Activated naive CD4-positive, alpha-beta T cell treated with anti-CD3 and anti-CD28 coated beads, Interleukin-2, amount 10 ng/mL, durations not matched to agents 7 days and 5 days (primary cell): ENCODE measurements around the gene NUP153.
"Not testable (repeated sequence)": the region's sequence is repeated elsewhere in the genome, so short reads cannot be mapped to it uniquely, and the experiment has no call there.

Experiments used
- CTCF ChIA-PET: fragments of 350-600 bp; sonication (Branson Sonifier 250); formaldehyde crosslinking; loops from one replicate; lab custom pipeline; 2021; ENCODE audit warnings: antibody characterized with exemption; lab: Charles Lee
- DNase-seq: peaks from one replicate; pipeline ENCODE4 v3.0.0-alpha.2; 2020
- H3K27ac Mint-ChIP-seq: one replicate; pipeline ENCODE4 v1.8.0; 2021; ENCODE audit warnings: mild to moderate bottlenecking, moderate library complexity, mixed read lengths
- H3K27me3 Mint-ChIP-seq: one replicate; pipeline ENCODE4 v1.8.0; 2021; ENCODE audit warnings: mild to moderate bottlenecking, mixed read lengths
- H3K36me3 Mint-ChIP-seq: one replicate; pipeline ENCODE4 v1.8.0; 2021; ENCODE audit warnings: mixed read lengths
- H3K4me1 Mint-ChIP-seq: one replicate; pipeline ENCODE4 v1.8.0; 2021; ENCODE audit warnings: mixed read lengths
- H3K4me3 Mint-ChIP-seq: one replicate; pipeline ENCODE4 v1.8.0; 2021; ENCODE audit warnings: mild to moderate bottlenecking, moderate library complexity, mixed read lengths
- H3K9me3 Mint-ChIP-seq: one replicate; pipeline ENCODE4 v1.8.0; 2021; ENCODE audit warnings: mixed read lengths

NUP153 gene

GRCh38 chr6:17724341-17724740 is 17.6 kb upstream of the NUP153 start:
- no peaks in the 10 kb centered on the region for H3K36me3 Mint-ChIP-seq
- H3K9me3 Mint-ChIP-seq, result peaks cover 3% of the 10 kb centered on the region
- DNase-seq, result no peak
- no peaks in the 10 kb centered on the region for H3K4me1 Mint-ChIP-seq
- H3K4me3 Mint-ChIP-seq, result no peak overlapping the region
- CTCF ChIA-PET, result no interaction called here
- no peak overlapping the region for H3K27ac Mint-ChIP-seq
- peaks cover 11% of the 10 kb centered on the region for H3K27me3 Mint-ChIP-seq

DNA sequence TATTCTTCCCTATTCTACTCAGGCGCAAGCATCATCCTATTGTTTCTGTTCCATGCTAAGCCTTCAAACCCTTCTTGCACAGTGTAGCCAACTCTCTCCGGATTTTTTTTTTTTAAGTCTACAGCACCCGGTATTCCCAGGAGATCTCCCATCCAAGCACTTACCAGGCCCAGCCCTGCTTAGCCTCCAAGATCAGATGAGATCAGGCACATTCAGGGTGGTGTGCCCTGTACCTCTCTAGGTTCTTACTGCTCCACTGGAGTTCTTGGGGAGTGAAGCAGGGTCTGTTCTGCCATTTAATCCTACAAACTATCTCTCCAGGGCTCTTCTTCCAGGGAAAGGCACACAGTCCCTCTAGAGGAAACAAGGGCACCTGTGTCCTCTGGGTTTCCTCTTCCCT is 14.9 kb upstream of the NUP153 start:
- Mint-ChIP-seq H3K9me3 (no peaks in the 10 kb centered on the region), H3K4me3 (no peak overlapping the region), H3K36me3 (no peaks in the 10 kb centered on the region), H3K27me3 (peaks cover 14% of the 10 kb centered on the region), H3K4me1 (no peaks in the 10 kb centered on the region), H3K27ac (no peak overlapping the region)
- CTCF ChIA-PET, result no interaction called here
- no peak for DNase-seq

DNA sequence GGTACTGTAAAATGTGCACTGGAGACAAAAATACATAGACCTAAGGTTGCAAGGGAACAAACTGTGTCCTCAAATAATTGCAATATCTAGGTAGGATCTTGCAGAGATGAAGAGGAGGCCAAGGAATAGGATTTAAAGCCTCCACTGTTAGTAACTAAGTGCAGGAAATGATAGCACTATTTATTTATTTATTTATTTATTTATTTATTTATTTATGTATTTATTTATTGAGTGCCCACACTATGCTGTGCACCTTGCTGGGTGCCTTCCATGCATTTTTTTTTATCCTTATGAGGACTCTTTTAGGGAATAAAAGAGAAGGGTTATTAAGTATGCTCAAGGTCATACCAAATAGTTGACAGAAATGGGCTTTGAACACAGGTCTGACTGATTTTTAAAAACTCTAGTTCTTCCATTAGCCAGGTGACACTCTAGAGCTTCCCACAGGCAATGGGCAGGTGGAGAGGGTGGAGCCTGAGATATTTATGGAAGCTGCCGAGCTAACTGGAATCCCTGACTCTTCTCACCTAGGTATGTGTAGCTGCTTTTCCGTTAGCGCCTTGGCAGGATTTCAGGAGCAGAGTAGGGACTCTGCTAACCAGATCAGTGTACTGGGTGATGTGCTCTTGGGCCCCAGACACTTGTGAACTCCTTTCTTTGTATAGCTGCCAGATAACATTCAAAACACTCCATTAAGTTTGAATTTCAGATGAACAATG is 12.8 kb upstream of the NUP153 start:
- H3K27ac Mint-ChIP-seq, result no peak overlapping the region
- DNase-seq, result no peak
- peaks cover 20% of the 10 kb centered on the region for H3K27me3 Mint-ChIP-seq
- no peaks in the 10 kb centered on the region for H3K36me3 Mint-ChIP-seq
- CTCF ChIA-PET, result no interaction called here
- no peaks in the 10 kb centered on the region for H3K9me3 Mint-ChIP-seq
- H3K4me3 Mint-ChIP-seq, result no peak overlapping the region
- H3K4me1 Mint-ChIP-seq, result peaks cover 9% of the 10 kb centered on the region

GRCh38 chr6:17716221-17716620 is 9.5 kb upstream of the NUP153 start:
- H3K9me3 Mint-ChIP-seq, result no peaks in the 10 kb centered on the region
- H3K27me3 Mint-ChIP-seq, result peaks cover 9% of the 10 kb centered on the region
- H3K36me3 Mint-ChIP-seq, result no peaks in the 10 kb centered on the region
- no peak overlapping the region for H3K27ac Mint-ChIP-seq
- CTCF ChIA-PET, result interaction anchor here (2.0 kb wide), 1 partner anchor 88 kb away, joined by 4 read pairs; no protein-coding TSS in a partner anchor
- H3K4me3 Mint-ChIP-seq, result no peak overlapping the region
- no peak for DNase-seq
- peaks cover 15% of the 10 kb centered on the region for H3K4me1 Mint-ChIP-seq

DNA sequence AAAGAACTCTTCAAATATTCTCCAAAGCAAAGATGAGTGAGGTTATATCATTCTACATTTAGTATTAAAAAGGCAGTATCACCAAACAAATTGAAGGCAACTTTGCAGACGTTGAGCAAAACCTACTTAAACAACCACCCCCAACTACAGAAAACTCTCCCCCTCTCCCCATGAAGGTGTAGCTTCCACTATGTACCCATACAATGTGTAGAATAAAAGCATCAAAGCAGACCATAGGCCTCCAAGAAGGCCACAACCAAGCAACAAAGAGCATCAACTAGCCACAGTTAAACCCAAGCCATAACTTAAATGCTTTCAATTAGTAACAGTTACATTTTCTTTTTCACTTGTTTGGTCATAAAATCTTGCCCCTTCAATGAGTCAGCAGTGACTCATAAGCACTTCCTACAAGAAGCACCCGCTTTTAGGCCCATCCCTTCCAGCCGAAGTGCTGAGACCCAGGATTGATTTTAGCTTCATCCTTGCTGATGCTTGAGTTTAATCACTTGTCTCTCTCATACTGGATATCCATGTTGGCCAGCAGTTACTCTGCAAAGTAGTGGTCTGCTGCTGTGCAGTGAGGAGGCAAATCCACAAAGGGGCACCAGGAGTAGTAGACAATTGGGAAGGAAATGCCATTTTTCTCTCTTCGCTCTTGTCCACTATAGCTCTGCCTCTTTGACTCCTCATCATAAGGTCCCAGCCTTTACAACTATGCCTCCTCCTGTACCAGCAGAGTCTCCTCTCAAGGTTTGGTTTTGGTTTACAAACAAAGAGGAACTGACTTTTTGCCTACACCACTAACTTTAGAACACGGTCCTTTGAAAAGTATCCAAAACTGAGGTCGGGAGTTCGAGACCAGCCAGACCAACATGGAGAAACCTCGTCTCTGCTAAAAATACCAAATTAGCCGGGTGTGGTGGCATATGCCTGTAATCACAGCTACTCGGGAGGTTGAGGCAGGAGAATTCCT is 8.4 kb upstream of the NUP153 start:
- H3K27ac Mint-ChIP-seq, result peak overlapping the region; percentile 80
- peak; percentile 32 for DNase-seq
- peaks cover 15% of the 10 kb centered on the region for H3K4me1 Mint-ChIP-seq
- peaks cover 9% of the 10 kb centered on the region for H3K27me3 Mint-ChIP-seq
- no peaks in the 10 kb centered on the region for H3K9me3 Mint-ChIP-seq
- no peak overlapping the region for H3K4me3 Mint-ChIP-seq
- CTCF ChIA-PET, result interaction anchor here (0.6 to 2.4 kb wide), 4 partner anchors 13 to 377 kb away, joined by 3 to 17 read pairs (median 4); no protein-coding TSS in a partner anchor
- H3K36me3 Mint-ChIP-seq, result no peaks in the 10 kb centered on the region

- no peak overlapping the region for H3K27ac Mint-ChIP-seq
- H3K4me1 Mint-ChIP-seq, result peaks cover 15% of the 10 kb centered on the region
- no peak overlapping the region for H3K4me3 Mint-ChIP-seq
- no peaks in the 10 kb centered on the region for H3K9me3 Mint-ChIP-seq
- H3K27me3 Mint-ChIP-seq, result peaks cover 9% of the 10 kb centered on the region
- DNase-seq, result no peak
- CTCF ChIA-PET, result interaction anchor here (0.6 to 2.4 kb wide), 3 partner anchors 12 to 378 kb away, joined by 3 to 17 read pairs (median 4); no protein-coding TSS in a partner anchor
- peaks cover 3% of the 10 kb centered on the region for H3K36me3 Mint-ChIP-seq
Observed at GRCh38 chr6:17714177-17714576, 7.5 kb upstream of the NUP153 start.

DNA sequence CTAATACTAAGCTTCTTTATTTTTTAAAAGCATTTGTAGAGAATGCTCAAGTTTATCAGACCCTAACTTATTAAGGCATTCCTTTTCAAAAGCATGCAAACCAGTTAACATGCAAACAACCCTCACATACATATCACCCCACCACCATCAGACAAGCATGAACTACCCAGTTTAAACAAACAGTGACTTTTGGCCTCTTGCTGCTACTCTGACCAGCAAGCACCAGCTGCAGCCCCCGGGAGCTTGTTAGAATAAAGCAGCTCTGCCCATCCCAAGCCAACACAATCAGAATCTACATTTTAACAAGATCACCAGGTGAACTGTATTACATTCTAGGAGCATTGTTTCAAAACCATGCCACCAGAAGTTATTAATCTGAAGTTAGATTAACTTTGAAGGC is 5.9 kb upstream of the NUP153 start:
- no peak for DNase-seq
- Mint-ChIP-seq H3K4me3 (no peak overlapping the region), H3K27ac (no peak overlapping the region), H3K9me3 (no peaks in the 10 kb centered on the region), H3K36me3 (peaks cover 12% of the 10 kb centered on the region), H3K27me3 (peaks cover 9% of the 10 kb centered on the region), H3K4me1 (peaks cover 16% of the 10 kb centered on the region)
- CTCF ChIA-PET, result no interaction called here

GRCh38 chr6:17710331-17710730 is 3.6 kb upstream of the NUP153 start:
- H3K9me3 Mint-ChIP-seq, result no peaks in the 10 kb centered on the region
- CTCF ChIA-PET, result no interaction called here
- peaks cover 16% of the 10 kb centered on the region for H3K36me3 Mint-ChIP-seq
- no peak overlapping the region for H3K4me3 Mint-ChIP-seq
- no peak for DNase-seq
- no peak overlapping the region for H3K27ac Mint-ChIP-seq
- H3K27me3 Mint-ChIP-seq, result no peaks in the 10 kb centered on the region
- H3K4me1 Mint-ChIP-seq, result peaks cover 24% of the 10 kb centered on the region

- Mint-ChIP-seq H3K4me1 (peaks cover 19% of the 10 kb centered on the region), H3K27ac (no peak overlapping the region), H3K36me3 (peaks cover 16% of the 10 kb centered on the region), H3K27me3 (no peaks in the 10 kb centered on the region), H3K9me3 (no peaks in the 10 kb centered on the region), H3K4me3 (no peak overlapping the region)
- no peak for DNase-seq
- CTCF ChIA-PET, result interaction anchor here (0.7 kb wide), 1 partner anchor 125 kb away, joined by 3 read pairs; no protein-coding TSS in a partner anchor
Observed at GRCh38 chr6:17709476-17709875, 2.8 kb upstream of the NUP153 start.

GRCh38 chr6:17708035-17708434 is 1.3 kb upstream of the NUP153 start:
- CTCF ChIA-PET, result interaction anchor here (1.4 kb wide), 1 partner anchor 108 kb away, joined by 3 read pairs; the partner anchor contains the start of gene FAM8A1
- H3K4me1 Mint-ChIP-seq, result peaks cover 24% of the 10 kb centered on the region
- not testable (repeated sequence) for H3K27me3 Mint-ChIP-seq, DNase-seq, H3K9me3 Mint-ChIP-seq, H3K4me3 Mint-ChIP-seq
- H3K27ac Mint-ChIP-seq, result peak overlapping the region; percentile 33
- H3K36me3 Mint-ChIP-seq, result peaks cover 19% of the 10 kb centered on the region

DNA sequence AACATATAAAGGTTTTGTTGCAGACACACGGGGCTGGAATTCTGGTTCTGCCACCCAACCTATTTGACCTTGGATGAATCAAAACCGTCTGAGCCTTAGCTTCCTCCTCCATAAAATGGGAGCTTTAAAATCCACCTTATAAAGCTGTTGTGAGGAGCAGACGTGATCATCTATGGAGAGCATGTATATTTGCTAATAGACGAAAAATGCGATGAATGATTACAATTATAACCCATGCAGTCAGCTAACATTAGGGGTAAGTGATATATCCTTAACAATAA is 586 bp upstream of the NUP153 start:
- peak overlapping the region; percentile 86 for H3K4me3 Mint-ChIP-seq
- H3K9me3 Mint-ChIP-seq, result no peaks in the 10 kb centered on the region

DNA sequence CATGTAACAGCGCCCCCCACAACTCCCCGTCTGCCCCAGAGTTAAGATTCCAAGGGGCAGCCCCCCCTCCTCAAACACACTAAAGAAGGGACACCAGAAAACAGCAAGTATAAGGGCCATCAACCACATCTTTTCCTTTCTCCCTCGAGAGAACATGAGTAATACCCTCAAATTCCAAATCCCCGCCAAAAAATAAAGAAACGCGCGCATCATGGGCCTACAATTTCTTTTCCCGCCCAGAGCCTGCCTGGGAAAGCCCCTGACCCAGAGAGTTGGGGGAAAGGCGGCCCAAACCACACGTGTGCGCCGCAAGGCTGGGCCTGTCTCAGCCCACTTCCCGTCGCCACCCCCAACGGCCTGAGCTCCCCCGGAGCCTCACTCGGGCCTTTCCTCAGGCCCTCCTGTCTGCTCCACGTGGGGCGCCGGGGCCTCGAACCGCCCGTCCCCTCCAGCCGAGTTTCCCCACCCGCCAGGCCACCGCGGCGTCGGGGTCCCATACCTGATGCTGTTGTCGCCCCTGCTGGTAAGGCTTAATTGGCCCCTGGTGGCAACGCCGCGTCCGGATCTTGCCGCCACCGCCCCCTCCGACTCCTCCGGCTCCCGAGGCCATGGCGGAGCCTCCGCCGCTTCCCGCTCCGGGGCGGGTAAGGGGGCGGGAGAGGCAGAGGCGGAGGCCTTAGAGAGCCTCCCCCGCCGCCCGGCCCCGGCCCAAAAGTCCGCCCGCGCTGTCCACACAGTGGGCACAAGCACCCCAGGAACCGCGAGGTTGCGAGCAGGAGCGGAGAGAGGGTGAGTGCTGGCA is 746 bp downstream of the NUP153 start:
- CTCF ChIA-PET, result no interaction called here
- DNase-seq, result peak; percentile 89
- H3K4me3 Mint-ChIP-seq, result peak overlapping the region; percentile 86
- no peaks in the 10 kb centered on the region for H3K9me3 Mint-ChIP-seq
- peaks cover 40% of the 10 kb centered on the region for H3K4me1 Mint-ChIP-seq
- no peaks in the 10 kb centered on the region for H3K27me3 Mint-ChIP-seq
- peak overlapping the region; percentile 97 for H3K27ac Mint-ChIP-seq
- H3K36me3 Mint-ChIP-seq, result peaks cover 19% of the 10 kb centered on the region

More for the DNA sequence above, 586 bp upstream of the NUP153 start:
- H3K36me3 Mint-ChIP-seq, result peaks cover 19% of the 10 kb centered on the region
- no peak for DNase-seq
- CTCF ChIA-PET, result interaction anchor here (1.4 kb wide), 1 partner anchor 107 kb away, joined by 3 read pairs; the partner anchor contains the start of gene FAM8A1
- no peaks in the 10 kb centered on the region for H3K27me3 Mint-ChIP-seq
- peaks cover 30% of the 10 kb centered on the region for H3K4me1 Mint-ChIP-seq
- peak overlapping the region; percentile 97 for H3K27ac Mint-ChIP-seq

- no peaks in the 10 kb centered on the region for H3K9me3 Mint-ChIP-seq
- peak overlapping the region; percentile 86 for H3K4me3 Mint-ChIP-seq
- CTCF ChIA-PET, result no interaction called here
- H3K4me1 Mint-ChIP-seq, result peaks cover 45% of the 10 kb centered on the region
- no peak for DNase-seq
- H3K27me3 Mint-ChIP-seq, result no peaks in the 10 kb centered on the region
- peaks cover 19% of the 10 kb centered on the region for H3K36me3 Mint-ChIP-seq
- peak overlapping the region; percentile 97 for H3K27ac Mint-ChIP-seq
Observed at GRCh38 chr6:17705428-17705777, 1.3 kb downstream of the NUP153 start.
